ENCODE measurements around the gene BICD1. TPM values are rescaled to one million over a fixed set of nuclear protein-coding genes. Genes with fewer than 3 reads are reported as not detected.

Gene BICD1
- total and polyA plus RNA-seq, 2 of the 13 experiments (the other 11 are each of a cell fraction or from before 2014, with no cell fraction given) = 4.5 to 5.2 TPM

DNA sequence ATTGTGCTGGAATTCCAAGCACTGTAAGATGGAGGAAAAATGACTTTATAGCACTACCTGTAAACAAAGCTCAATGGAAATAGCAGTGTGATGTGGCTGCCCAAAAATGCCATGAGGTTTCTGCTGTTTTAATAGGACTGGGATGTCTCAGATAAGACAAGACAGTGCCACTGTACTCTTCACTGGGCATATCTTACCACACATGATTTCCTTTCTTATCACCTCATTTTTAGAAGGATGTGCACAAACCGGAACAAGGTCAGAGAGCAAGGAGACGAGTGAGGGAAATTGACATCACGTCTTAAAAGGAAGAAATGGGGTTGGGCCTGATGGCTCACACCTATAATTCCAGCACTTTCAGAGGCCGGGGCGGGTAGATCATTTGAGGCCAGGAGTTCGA lies 254.3 kb downstream of the BICD1 start:
- no peak for ATAC-seq
- no peaks in the 10 kb centered on the region for H3K36me3 ChIP-seq (replicated peaks in 1 of 2; ENCODE audit: control insufficient read depth in 1 of 2, insufficient read depth in 2 of 2, low read length in 2 of 2)
- no peak overlapping the region for H3K9ac ChIP-seq (ENCODE audit: insufficient read depth, low read depth, low read length)
- H2AFZ ChIP-seq (ENCODE audit: low read length) = no peak overlapping the region
- no peaks in the 10 kb centered on the region for H4K20me1 ChIP-seq (ENCODE audit: insufficient read depth, low read length)
- in situ Hi-C loops (cut with HindIII; ENCODE audit: extremely low pct_ligation_motif_present, low pct_unique_long_range_greater_than_20kb) (loop anchor here (10.0 kb wide), 1 partner anchor 314 kb away; the partner anchor contains the start of gene DNM1L), intact Hi-C loops (cut with micrococcal nuclease; ENCODE audit: unreplicated experiment) (no loop called here)
- H3K4me1 ChIP-seq (ENCODE audit: insufficient read depth, low read length) = 0 out of 2 replicates have a peak, but pooled peaks cover 11% of the 10 kb centered on the region
- CTCF ChIA-PET (ENCODE audit: low intra/inter-chr PET ratio, low total read pairs) = no interaction called here
- no peak for DNase-seq (ENCODE audit: low spot score)
- no peaks in the 10 kb centered on the region for H3K9me3 ChIP-seq (ENCODE audit: low read length)
- no peak for FAIRE-seq
- H3K4me3 ChIP-seq (replicated peaks in 1 of 3; ENCODE audit: insufficient read depth in 1 of 3, low read depth in 2 of 3, low read length in 3 of 3) = no peak overlapping the region
- no peaks in the 10 kb centered on the region for H3K79me2 ChIP-seq (ENCODE audit: insufficient read depth, low read length)
- H3K27me3 ChIP-seq (ENCODE audit: control insufficient read depth in 1 of 2, insufficient read depth in 2 of 2, low read length in 2 of 2) = no peaks in the 10 kb centered on the region
- no TSS peak for BruUV-seq (replicated peaks)
- no peak overlapping the region for H3K4me2 ChIP-seq (ENCODE audit: low read depth, low read length)
- 89% methylated on average over 6 of the region's 6 CpGs for WGBS (ENCODE audit: low lambda C conversion rate)
- POLR2A ChIA-PET = no interaction called here
- no peak overlapping the region for H3K27ac ChIP-seq (ENCODE audit: extremely low read length, insufficient read depth, low read length)
- TF ChIP-seq EED (CRISPR knock-in tag; IDR thresholded peaks at IDR 0.05) (no peak), ATM (IDR thresholded peaks at IDR 0.05; ENCODE audit: borderline replicate concordance) (no peak), NCOA5 (CRISPR knock-in tag; IDR thresholded peaks at IDR 0.05) (no peak), ZNF343 (CRISPR knock-in tag; IDR thresholded peaks at IDR 0.05) (no peak), ZNF724P (CRISPR knock-in tag; IDR thresholded peaks at IDR 0.05; ENCODE audit: borderline replicate concordance) (no peak), SYNCRIP (IDR thresholded peaks at IDR 0.05; ENCODE audit: insufficient read depth, low read depth, low read length) (no peak), KAT7 (CRISPR knock-in tag; IDR thresholded peaks at IDR 0.05; ENCODE audit: borderline replicate concordance) (no peak), TGIF2 (CRISPR knock-in tag; IDR thresholded peaks at IDR 0.05) (no peak), PHF21A (CRISPR knock-in tag; IDR thresholded peaks at IDR 0.05) (no peak), SIN3A (IDR thresholded peaks at IDR 0.05; ENCODE audit: borderline replicate concordance, low read depth, low read length) (no peak), GATAD2A (CRISPR knock-in tag; IDR thresholded peaks at IDR 0.05) (no peak), HOXA9 (CRISPR knock-in tag; IDR thresholded peaks at IDR 0.05; ENCODE audit: borderline replicate concordance) (no peak), HNF1B (CRISPR knock-in tag; IDR thresholded peaks at IDR 0.05) (no peak), NPAS2 (CRISPR knock-in tag; IDR thresholded peaks at IDR 0.05; ENCODE audit: borderline replicate concordance) (no peak), SRSF9 (IDR thresholded peaks at IDR 0.05; ENCODE audit: borderline replicate concordance, insufficient read depth, low read depth, low read length, poor library complexity, severe bottlenecking) (no peak), ASH2L (IDR thresholded peaks at IDR 0.05; ENCODE audit: insufficient read length, low read depth, low read length) (no peak)
- TF ChIP-seq, protein P1, sequence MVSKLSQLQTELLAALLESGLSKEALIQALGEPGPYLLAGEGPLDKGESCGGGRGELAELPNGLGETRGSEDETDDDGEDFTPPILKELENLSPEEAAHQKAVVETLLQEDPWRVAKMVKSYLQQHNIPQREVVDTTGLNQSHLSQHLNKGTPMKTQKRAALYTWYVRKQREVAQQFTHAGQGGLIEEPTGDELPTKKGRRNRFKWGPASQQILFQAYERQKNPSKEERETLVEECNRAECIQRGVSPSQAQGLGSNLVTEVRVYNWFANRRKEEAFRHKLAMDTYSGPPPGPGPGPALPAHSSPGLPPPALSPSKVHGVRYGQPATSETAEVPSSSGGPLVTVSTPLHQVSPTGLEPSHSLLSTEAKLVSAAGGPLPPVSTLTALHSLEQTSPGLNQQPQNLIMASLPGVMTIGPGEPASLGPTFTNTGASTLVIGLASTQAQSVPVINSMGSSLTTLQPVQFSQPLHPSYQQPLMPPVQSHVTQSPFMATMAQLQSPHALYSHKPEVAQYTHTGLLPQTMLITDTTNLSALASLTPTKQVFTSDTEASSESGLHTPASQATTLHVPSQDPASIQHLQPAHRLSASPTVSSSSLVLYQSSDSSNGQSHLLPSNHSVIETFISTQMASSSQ (IDR thresholded peaks at IDR 0.05; ENCODE audit: low read depth) = no peak
- TF ChIP-seq, protein P1 (CRISPR knock-in tag; IDR thresholded peaks at IDR 0.05; ENCODE audit: borderline replicate concordance) = no peak
- TF ChIP-seq, protein P2, sequence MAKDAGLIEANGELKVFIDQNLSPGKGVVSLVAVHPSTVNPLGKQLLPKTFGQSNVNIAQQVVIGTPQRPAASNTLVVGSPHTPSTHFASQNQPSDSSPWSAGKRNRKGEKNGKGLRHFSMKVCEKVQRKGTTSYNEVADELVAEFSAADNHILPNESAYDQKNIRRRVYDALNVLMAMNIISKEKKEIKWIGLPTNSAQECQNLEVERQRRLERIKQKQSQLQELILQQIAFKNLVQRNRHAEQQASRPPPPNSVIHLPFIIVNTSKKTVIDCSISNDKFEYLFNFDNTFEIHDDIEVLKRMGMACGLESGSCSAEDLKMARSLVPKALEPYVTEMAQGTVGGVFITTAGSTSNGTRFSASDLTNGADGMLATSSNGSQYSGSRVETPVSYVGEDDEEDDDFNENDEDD (CRISPR knock-in tag; IDR thresholded peaks at IDR 0.05; ENCODE audit: borderline replicate concordance) = no peak

Measured in HepG2 (cell line).